Smooth muscle cell (in vitro differentiated cells): ENCODE measurements around the gene RBP3. TPM values are rescaled to one million over a fixed set of nuclear protein-coding genes. Genes with fewer than 3 reads are reported as not detected.
A peak's percentile ranks its signal among the peaks of the same experiment; 100 is the strongest.

Source experiments
- DNase-seq: peaks from one replicate; lab custom pipeline; 2025; ENCODE audit not compliant: unreplicated experiment; lab: John Stamatoyannopoulos, UW
- H2AFZ ChIP-seq: fragments of 200-600 bp; sonication (generic); 2 replicates; pipeline ENCODE4 v1.6.0; 2016; ENCODE audit warnings: antibody characterized with exemption, low read depth, mild to moderate bottlenecking
- H3F3A ChIP-seq: fragments of 200-600 bp; sonication (generic); 2 replicates; pipeline ENCODE4 v1.6.0; 2017; ENCODE audit warnings: antibody characterized with exemption, low read depth
- H3K27ac ChIP-seq: fragments of 200-600 bp; sonication (generic); 2 replicates; pipeline ENCODE4 v1.5.1; 2016; ENCODE audit warnings: low read depth, mild to moderate bottlenecking
- H3K27me3 ChIP-seq: fragments of 200-600 bp; sonication (generic); 2 replicates; pipeline ENCODE4 v1.6.1; 2016; ENCODE audit warnings: low read depth, mild to moderate bottlenecking
- H3K36me3 ChIP-seq: fragments of 200-600 bp; sonication (generic); 2 replicates; pipeline ENCODE4 v1.5.1; 2016; ENCODE audit warnings: low read depth
- H3K4me1 ChIP-seq: fragments of 200-600 bp; sonication (generic); 2 replicates; pipeline ENCODE4 v1.5.1; 2016; ENCODE audit warnings: low read depth
- H3K4me2 ChIP-seq: fragments of 200-600 bp; sonication (generic); 2 replicates; pipeline ENCODE4 v1.6.0; 2016; ENCODE audit warnings: mild to moderate bottlenecking
- H3K4me3 ChIP-seq: fragments of 200-600 bp; sonication (generic); 2 replicates; pipeline ENCODE4 v1.5.1; 2016; ENCODE audit warnings: mild to moderate bottlenecking
- H3K79me2 ChIP-seq: fragments of 200-600 bp; sonication (generic); 2 replicates; pipeline ENCODE4 v1.6.0; 2016; ENCODE audit warnings: low read depth, mild to moderate bottlenecking
- H3K9ac ChIP-seq: fragments of 200-600 bp; sonication (generic); 2 replicates; pipeline ENCODE4 v1.6.0; 2016; ENCODE audit warnings: low read depth
- H3K9me3 ChIP-seq: fragments of 200-600 bp; sonication (generic); replicated peaks from 2 replicates; pipeline ENCODE4 v1.5.1; 2016; ENCODE audit warnings: low read depth
- H4K20me1 ChIP-seq: fragments of 200-600 bp; sonication (generic); 2 replicates; pipeline ENCODE4 v1.6.0; 2016; ENCODE audit warnings: low read depth
- CTCF ChIP-seq: fragments of 200-600 bp; sonication (generic); IDR thresholded peaks from 2 replicates; pipeline ENCODE4 v1.5.1; 2017; ENCODE audit warnings: borderline replicate concordance, mild to moderate bottlenecking, antibody characterized with exemption; ENCODE audit not compliant: insufficient read depth, poor library complexity, severe bottlenecking
- WGBS: methylation state at CpG from one replicate; pipeline ENCODE4 v1.1.7; 2016; ENCODE audit warnings: low lambda C conversion rate; 5-methylcytosine and 5-hydroxymethylcytosine counted together
- polyA plus RNA-seq: library from polyadenylated mRNA; unstranded; fragments of >200 nt; fragmentation: Nextera tagmentation; extraction: Ambion mirVana; gene quantifications from 2 replicates; pipeline ENCODE4 v1.2.1, GENCODE V29; 2016
- total RNA-seq: library from RNA; depleted of rRNA; stranded (reverse); fragments of >200 nt; gene quantifications from 2 replicates; pipeline ENCODE4 v1.2.3, GENCODE V29; 2014

RBP3 gene
- total and polyA plus RNA-seq, 2 experiments from 2014 or later, result not detected

GRCh38 chr10:47311932-47312662, 36.1 kb upstream of the RBP3 start:
- peak; percentile 49 for DNase-seq
- Histone ChIP-seq H3K36me3 (no peaks in the 10 kb centered on the region), H3K4me1 (no peaks in the 10 kb centered on the region), H2AFZ (no peak overlapping the region), H3K9ac (no peak overlapping the region), H3K27me3 (peaks cover 7% of the 10 kb centered on the region), H3K9me3 (no peaks in the 10 kb centered on the region), H3K27ac (no peak overlapping the region), H3K4me2 (no peak overlapping the region), H4K20me1 (no peaks in the 10 kb centered on the region), H3K79me2 (no peaks in the 10 kb centered on the region), H3F3A (no peaks in the 10 kb centered on the region), H3K4me3 (no peak overlapping the region)
- peak; percentile 94 for TF ChIP-seq CTCF
- 36% methylated on average over 20 of the region's 20 CpGs for WGBS

GRCh38 chr10:47312663-47312995, 35.5 kb upstream of the RBP3 start:
- Histone ChIP-seq H4K20me1 (no peaks in the 10 kb centered on the region), H3K9me3 (no peaks in the 10 kb centered on the region), H3K27me3 (peaks cover 2% of the 10 kb centered on the region), H3K4me1 (no peaks in the 10 kb centered on the region), H3F3A (no peaks in the 10 kb centered on the region), H3K36me3 (no peaks in the 10 kb centered on the region), H3K4me2 (no peak overlapping the region), H2AFZ (no peak overlapping the region), H3K4me3 (no peak overlapping the region), H3K27ac (no peak overlapping the region), H3K79me2 (no peaks in the 10 kb centered on the region), H3K9ac (no peak overlapping the region)
- WGBS, result 83% methylated on average over 7 of the region's 7 CpGs
- no peak for TF ChIP-seq CTCF
- DNase-seq, result no peak

GRCh38 chr10:47314416-47314970, 33.7 kb upstream of the RBP3 start:
- H4K20me1 ChIP-seq, result no peaks in the 10 kb centered on the region
- no peak overlapping the region for H3K9ac ChIP-seq
- no peaks in the 10 kb centered on the region for H3F3A ChIP-seq
- H3K27ac ChIP-seq, result no peak overlapping the region
- DNase-seq, result no peak
- no peak overlapping the region for H2AFZ ChIP-seq
- no peaks in the 10 kb centered on the region for H3K36me3 ChIP-seq
- no peaks in the 10 kb centered on the region for H3K9me3 ChIP-seq
- no peak overlapping the region for H3K4me2 ChIP-seq
- H3K27me3 ChIP-seq, result no peaks in the 10 kb centered on the region
- H3K4me3 ChIP-seq, result no peak overlapping the region
- H3K4me1 ChIP-seq, result no peaks in the 10 kb centered on the region
- 88% methylated on average over 9 of the region's 9 CpGs for WGBS
- no peaks in the 10 kb centered on the region for H3K79me2 ChIP-seq
- TF ChIP-seq CTCF, result no peak

GRCh38 chr10:47315421-47315820, 32.7 kb upstream of the RBP3 start:
- H3K79me2 ChIP-seq, result no peaks in the 10 kb centered on the region

More at GRCh38 chr10:47315421-47315820, 32.7 kb upstream of the RBP3 start:
- H3K36me3 ChIP-seq, result no peaks in the 10 kb centered on the region
- no peaks in the 10 kb centered on the region for H3K27me3 ChIP-seq
- H2AFZ ChIP-seq, result no peak overlapping the region
- DNase-seq, result no peak
- TF ChIP-seq CTCF, result no peak
- no peak overlapping the region for H3K4me3 ChIP-seq
- H3K4me1 ChIP-seq, result no peaks in the 10 kb centered on the region
- no peak overlapping the region for H3K9ac ChIP-seq
- H4K20me1 ChIP-seq, result no peaks in the 10 kb centered on the region
- no peaks in the 10 kb centered on the region for H3K9me3 ChIP-seq
- no peak overlapping the region for H3K27ac ChIP-seq
- H3F3A ChIP-seq, result no peaks in the 10 kb centered on the region
- 91% methylated on average over 2 of the region's 2 CpGs for WGBS
- no peak overlapping the region for H3K4me2 ChIP-seq
